ENCODE measurements around the gene ACSS2.

- no peak for TF ChIP-seq EZH2 (IDR thresholded peaks at IDR 0.05; ENCODE audit: low read length, missing control alignments)
- TF ChIP-seq, protein P1, sequence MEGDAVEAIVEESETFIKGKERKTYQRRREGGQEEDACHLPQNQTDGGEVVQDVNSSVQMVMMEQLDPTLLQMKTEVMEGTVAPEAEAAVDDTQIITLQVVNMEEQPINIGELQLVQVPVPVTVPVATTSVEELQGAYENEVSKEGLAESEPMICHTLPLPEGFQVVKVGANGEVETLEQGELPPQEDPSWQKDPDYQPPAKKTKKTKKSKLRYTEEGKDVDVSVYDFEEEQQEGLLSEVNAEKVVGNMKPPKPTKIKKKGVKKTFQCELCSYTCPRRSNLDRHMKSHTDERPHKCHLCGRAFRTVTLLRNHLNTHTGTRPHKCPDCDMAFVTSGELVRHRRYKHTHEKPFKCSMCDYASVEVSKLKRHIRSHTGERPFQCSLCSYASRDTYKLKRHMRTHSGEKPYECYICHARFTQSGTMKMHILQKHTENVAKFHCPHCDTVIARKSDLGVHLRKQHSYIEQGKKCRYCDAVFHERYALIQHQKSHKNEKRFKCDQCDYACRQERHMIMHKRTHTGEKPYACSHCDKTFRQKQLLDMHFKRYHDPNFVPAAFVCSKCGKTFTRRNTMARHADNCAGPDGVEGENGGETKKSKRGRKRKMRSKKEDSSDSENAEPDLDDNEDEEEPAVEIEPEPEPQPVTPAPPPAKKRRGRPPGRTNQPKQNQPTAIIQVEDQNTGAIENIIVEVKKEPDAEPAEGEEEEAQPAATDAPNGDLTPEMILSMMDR (conservative IDR thresholded peaks at IDR 0.05 in 1 of 2, IDR thresholded peaks at IDR 0.05 in 1 of 2; ENCODE audit: low read depth in 1 of 2, low read length in 2 of 2): no peak
Observed at GRCh38 chr20:34842143-34842542, 34.3 kb upstream of the ACSS2 start.

Measured in fibroblast of lung (primary cell).